Measurements from ENCODE around the gene CCDC6.

DNA sequence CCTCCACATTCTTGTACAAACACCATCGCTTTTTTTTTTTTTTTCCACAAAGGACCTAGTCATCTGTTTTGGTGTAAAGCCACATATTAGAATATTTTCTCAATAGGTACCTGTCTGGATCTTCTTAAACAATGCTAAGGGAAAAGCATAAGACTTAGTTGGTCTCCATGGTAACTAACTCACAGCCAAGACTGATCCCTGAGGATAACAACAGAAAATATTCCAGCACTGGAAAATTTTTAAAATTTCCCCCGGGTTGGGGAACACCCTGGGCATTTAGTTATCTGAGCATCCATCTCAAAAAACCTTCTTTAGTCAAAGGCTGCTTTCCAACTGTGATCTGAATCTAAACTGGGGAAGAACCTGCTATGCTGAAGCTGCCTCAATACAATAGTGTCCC is 43.7 kb upstream of the CCDC6 start:
- no peak for TF ChIP-seq EZH2phosphoT487 (conservative IDR thresholded peaks at IDR 0.05; ENCODE audit: low read length)
- TF ChIP-seq, protein P1, sequence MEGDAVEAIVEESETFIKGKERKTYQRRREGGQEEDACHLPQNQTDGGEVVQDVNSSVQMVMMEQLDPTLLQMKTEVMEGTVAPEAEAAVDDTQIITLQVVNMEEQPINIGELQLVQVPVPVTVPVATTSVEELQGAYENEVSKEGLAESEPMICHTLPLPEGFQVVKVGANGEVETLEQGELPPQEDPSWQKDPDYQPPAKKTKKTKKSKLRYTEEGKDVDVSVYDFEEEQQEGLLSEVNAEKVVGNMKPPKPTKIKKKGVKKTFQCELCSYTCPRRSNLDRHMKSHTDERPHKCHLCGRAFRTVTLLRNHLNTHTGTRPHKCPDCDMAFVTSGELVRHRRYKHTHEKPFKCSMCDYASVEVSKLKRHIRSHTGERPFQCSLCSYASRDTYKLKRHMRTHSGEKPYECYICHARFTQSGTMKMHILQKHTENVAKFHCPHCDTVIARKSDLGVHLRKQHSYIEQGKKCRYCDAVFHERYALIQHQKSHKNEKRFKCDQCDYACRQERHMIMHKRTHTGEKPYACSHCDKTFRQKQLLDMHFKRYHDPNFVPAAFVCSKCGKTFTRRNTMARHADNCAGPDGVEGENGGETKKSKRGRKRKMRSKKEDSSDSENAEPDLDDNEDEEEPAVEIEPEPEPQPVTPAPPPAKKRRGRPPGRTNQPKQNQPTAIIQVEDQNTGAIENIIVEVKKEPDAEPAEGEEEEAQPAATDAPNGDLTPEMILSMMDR (IDR thresholded peaks at IDR 0.05; ENCODE audit: insufficient read depth, low read length, poor library complexity, severe bottlenecking), result no peak
